ENCODE measurements around the gene DPP10. TPM values are rescaled to one million over a fixed set of nuclear protein-coding genes. Genes with fewer than 3 reads are reported as not detected.

Gene DPP10
- total RNA-seq, 1 donor from 2014 or later, result 6.5 TPM

DNA sequence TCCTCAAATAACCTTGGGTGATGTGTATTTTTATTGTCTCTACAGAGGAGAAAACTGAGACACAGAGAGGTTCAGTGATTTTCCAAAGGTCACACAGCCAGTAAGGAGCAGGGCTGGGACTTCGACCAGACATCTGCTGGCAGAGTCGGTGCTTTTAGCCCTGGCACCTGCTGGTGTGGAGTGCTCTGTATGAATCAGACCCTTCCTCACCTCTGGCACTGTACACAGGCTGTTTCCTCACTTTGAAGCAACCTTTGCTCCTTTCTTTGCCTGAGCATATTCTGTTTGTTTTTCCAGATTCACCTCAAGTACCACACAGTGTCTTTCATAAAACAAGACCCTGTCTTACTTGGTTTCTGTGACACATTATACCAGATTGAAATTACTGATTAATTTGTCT is 107.9 kb downstream of the DPP10 start:
- Histone ChIP-seq H3K4me2 (no peak overlapping the region), H4K20me1 (ENCODE audit: low read depth) (no peaks in the 10 kb centered on the region), H3K36me3 (no peaks in the 10 kb centered on the region), H2AFZ (replicated peaks) (no peak overlapping the region), H3K4me1 (no peaks in the 10 kb centered on the region), H3K9ac (no peak overlapping the region), H3K27ac (no peak overlapping the region), H3K27me3 (no peaks in the 10 kb centered on the region), H3K9me3 (ENCODE audit: low read depth) (no peaks in the 10 kb centered on the region), H3K4me3 (no peak overlapping the region), H3K79me2 (ENCODE audit: low read depth) (no peaks in the 10 kb centered on the region), H3F3A (ENCODE audit: low read depth) (no peaks in the 10 kb centered on the region)
- no peaks in the 10 kb centered on the region for H3K9me3 Mint-ChIP-seq
- H3K4me3 Mint-ChIP-seq, result no peak overlapping the region
- no peak overlapping the region for H3K27ac Mint-ChIP-seq
- peaks cover 7% of the 10 kb centered on the region for H3K4me1 Mint-ChIP-seq
- no peak for DNase-seq (ENCODE audit: low spot score)
- H3K27me3 Mint-ChIP-seq (ENCODE audit: insufficient read depth, low read depth), result no peaks in the 10 kb centered on the region
- H3K36me3 Mint-ChIP-seq, result no peaks in the 10 kb centered on the region
- TF ChIP-seq, protein P1, sequence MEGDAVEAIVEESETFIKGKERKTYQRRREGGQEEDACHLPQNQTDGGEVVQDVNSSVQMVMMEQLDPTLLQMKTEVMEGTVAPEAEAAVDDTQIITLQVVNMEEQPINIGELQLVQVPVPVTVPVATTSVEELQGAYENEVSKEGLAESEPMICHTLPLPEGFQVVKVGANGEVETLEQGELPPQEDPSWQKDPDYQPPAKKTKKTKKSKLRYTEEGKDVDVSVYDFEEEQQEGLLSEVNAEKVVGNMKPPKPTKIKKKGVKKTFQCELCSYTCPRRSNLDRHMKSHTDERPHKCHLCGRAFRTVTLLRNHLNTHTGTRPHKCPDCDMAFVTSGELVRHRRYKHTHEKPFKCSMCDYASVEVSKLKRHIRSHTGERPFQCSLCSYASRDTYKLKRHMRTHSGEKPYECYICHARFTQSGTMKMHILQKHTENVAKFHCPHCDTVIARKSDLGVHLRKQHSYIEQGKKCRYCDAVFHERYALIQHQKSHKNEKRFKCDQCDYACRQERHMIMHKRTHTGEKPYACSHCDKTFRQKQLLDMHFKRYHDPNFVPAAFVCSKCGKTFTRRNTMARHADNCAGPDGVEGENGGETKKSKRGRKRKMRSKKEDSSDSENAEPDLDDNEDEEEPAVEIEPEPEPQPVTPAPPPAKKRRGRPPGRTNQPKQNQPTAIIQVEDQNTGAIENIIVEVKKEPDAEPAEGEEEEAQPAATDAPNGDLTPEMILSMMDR (IDR thresholded peaks at IDR 0.05), result no peak
- TF ChIP-seq EZH2 (IDR thresholded peaks at IDR 0.05) (no peak), EZH2phosphoT487 (IDR thresholded peaks at IDR 0.05) (no peak)

DNA sequence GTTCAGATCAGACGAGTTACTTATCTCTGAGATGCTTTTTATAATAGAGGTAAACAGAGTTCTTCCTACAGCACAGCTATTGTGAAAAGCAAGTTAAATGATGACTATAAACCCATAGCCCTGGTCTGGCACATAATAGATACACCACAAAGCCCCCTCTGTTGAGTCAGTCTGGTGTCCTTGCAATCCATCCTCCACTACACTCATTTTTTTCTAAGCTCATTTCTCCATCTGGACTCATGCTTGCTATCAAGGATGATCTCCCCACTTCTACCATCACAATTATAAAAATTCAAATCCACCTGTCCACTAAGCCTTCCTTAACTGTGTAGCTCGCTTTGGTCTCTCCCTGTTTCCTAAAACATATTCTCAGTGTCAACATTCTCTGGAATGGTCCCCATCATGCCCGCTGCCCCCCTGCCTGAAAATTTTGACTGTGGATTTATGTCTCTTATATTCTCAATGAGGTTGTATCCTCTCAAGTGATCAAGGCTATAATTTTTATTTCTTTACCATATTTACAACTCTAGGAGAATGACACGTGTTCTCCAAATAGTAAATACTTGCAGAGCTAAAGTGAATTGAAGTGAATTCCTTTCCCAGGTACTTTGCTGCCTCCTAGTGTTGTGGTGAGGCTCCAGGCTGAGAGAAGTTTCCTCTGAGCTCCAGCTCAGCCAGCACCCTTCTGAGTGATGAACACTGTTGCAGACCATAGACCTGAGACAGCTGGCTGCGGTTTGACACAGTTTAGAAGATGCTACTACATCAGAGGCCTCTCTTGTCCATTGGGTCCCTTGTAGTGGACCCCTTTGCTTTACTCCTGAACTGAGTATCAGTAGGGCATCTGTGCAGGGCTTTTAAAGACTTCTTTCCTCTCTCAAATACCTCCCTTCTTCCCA is 108.7 kb downstream of the DPP10 start:
- H3K36me3 ChIP-seq, result no peaks in the 10 kb centered on the region
- TF ChIP-seq EZH2 (IDR thresholded peaks at IDR 0.05), result no peak
- TF ChIP-seq, protein P1 (IDR thresholded peaks at IDR 0.05), result peak; percentile 78
- H4K20me1 ChIP-seq (ENCODE audit: low read depth), result no peaks in the 10 kb centered on the region
- H3K27me3 ChIP-seq, result no peaks in the 10 kb centered on the region
- H3K79me2 ChIP-seq (ENCODE audit: low read depth), result no peaks in the 10 kb centered on the region
- Mint-ChIP-seq H3K27me3 (ENCODE audit: insufficient read depth, low read depth) (no peaks in the 10 kb centered on the region), H3K36me3 (no peaks in the 10 kb centered on the region), H3K4me1 (peaks cover 7% of the 10 kb centered on the region), H3K27ac (no peak overlapping the region), H3K9me3 (no peaks in the 10 kb centered on the region), H3K4me3 (no peak overlapping the region)
- H3K9me3 ChIP-seq (ENCODE audit: low read depth), result no peaks in the 10 kb centered on the region
- peak overlapping the region; percentile 69 for H2AFZ ChIP-seq (replicated peaks)
- no peaks in the 10 kb centered on the region for H3F3A ChIP-seq (ENCODE audit: low read depth)
- H3K4me1 ChIP-seq, result no peaks in the 10 kb centered on the region
- no peak overlapping the region for H3K4me2 ChIP-seq
- DNase-seq (ENCODE audit: low spot score), result peak; percentile 77
- no peak overlapping the region for H3K27ac ChIP-seq
- no peak overlapping the region for H3K4me3 ChIP-seq
- no peak overlapping the region for H3K9ac ChIP-seq

DNA sequence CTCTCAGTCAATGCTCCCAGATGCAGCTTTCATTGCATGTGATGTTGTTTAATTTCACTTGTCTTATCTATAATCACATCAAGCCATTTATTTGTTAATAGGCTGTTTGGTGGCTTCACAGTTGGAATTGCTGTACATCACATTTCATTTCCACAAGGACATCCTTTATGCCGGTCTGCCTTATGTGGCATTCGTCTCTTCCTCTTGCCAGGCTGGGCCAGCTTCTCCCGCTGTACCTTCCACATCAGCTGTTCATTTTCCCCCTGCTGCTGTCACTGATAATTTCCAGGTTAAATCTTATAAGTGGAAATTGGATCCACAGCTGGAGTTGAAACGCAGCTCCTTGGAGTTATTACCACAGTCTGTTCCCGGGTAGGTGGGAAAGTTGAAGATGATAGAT is 110.6 kb downstream of the DPP10 start:
- Histone ChIP-seq H3K9me3 (ENCODE audit: low read depth) (no peaks in the 10 kb centered on the region), H3K27me3 (no peaks in the 10 kb centered on the region), H3K27ac (no peak overlapping the region), H3K4me3 (no peak overlapping the region), H3K79me2 (ENCODE audit: low read depth) (no peaks in the 10 kb centered on the region), H2AFZ (replicated peaks) (no peak overlapping the region), H3F3A (ENCODE audit: low read depth) (no peaks in the 10 kb centered on the region), H3K4me1 (no peaks in the 10 kb centered on the region), H3K9ac (no peak overlapping the region), H4K20me1 (ENCODE audit: low read depth) (no peaks in the 10 kb centered on the region), H3K36me3 (no peaks in the 10 kb centered on the region), H3K4me2 (no peak overlapping the region)
- Mint-ChIP-seq H3K27me3 (ENCODE audit: insufficient read depth, low read depth) (no peaks in the 10 kb centered on the region), H3K36me3 (no peaks in the 10 kb centered on the region), H3K27ac (no peak overlapping the region), H3K9me3 (no peaks in the 10 kb centered on the region), H3K4me3 (no peak overlapping the region), H3K4me1 (no peaks in the 10 kb centered on the region)
- no peak for DNase-seq (ENCODE audit: low spot score)
- TF ChIP-seq EZH2 (IDR thresholded peaks at IDR 0.05), result no peak
- no peak for TF ChIP-seq EZH2phosphoT487 (IDR thresholded peaks at IDR 0.05)
- TF ChIP-seq, protein P1 (IDR thresholded peaks at IDR 0.05), result no peak

Data from neural progenitor cell (in vitro differentiated cells).